Vagina (tissue), 2 donors: ENCODE measurements around the gene DYRK1A.

Experiments used
- CTCF ChIP-seq, 3 experiments: fragments of 450-650 bp in 2 of 3; fragments of 200-600 bp in 1 of 3; sonication (generic) in 1 of 3; IDR thresholded peaks; one replicate each; pipeline ENCODE4 v1.5.1; 2017 to 2019; ENCODE audit warnings: antibody characterized with exemption in 3 of 3, mild to moderate bottlenecking in 2 of 3, moderate library complexity in 2 of 3
- POLR2A ChIP-seq, 2 donors: fragments of 450-650 bp; IDR thresholded peaks; one replicate each; pipeline ENCODE4 v1.6.1; 2017; ENCODE audit warnings: antibody characterized with exemption in 2 of 2, mild to moderate bottlenecking in 2 of 2, moderate library complexity in 2 of 2
- POLR2AphosphoS5 ChIP-seq, 2 donors: sonication (generic); formaldehyde crosslinking; IDR thresholded peaks; one replicate each; pipeline ENCODE4 v1.9.0; 2017; ENCODE audit warnings: antibody characterized with exemption in 2 of 2, mild to moderate bottlenecking in 2 of 2, low read depth in 1 of 2; ENCODE audit not compliant: insufficient read depth in 1 of 2

GRCh38 chr21:37467082-37467481 lies 100.5 kb downstream of the DYRK1A start:
- TF ChIP-seq POLR2A (IDR thresholded peaks at IDR 0.05): no peak
- TF ChIP-seq CTCF (IDR thresholded peaks at IDR 0.05): no peak
- no peak for TF ChIP-seq POLR2AphosphoS5 (IDR thresholded peaks at IDR 0.05; ENCODE audit: insufficient read depth in 1 of 2, low read depth in 1 of 2)
